H9 (cell line): ENCODE results near the gene SLC22A15. TPM values are rescaled to one million over a fixed set of nuclear protein-coding genes. Genes with fewer than 3 reads are reported as not detected.

Experiments used
- DNase-seq: peaks from one replicate; pipeline ENCODE4 v3.0.0-alpha.2; 2017
- H2AFZ ChIP-seq: one replicate; pipeline ENCODE4 v1.6.1; 2013; ENCODE audit warnings: mild to moderate bottlenecking, low read length, control low read depth, moderate library complexity
- H2AK5ac ChIP-seq: 2 replicates; pipeline ENCODE4 v1.6.1; 2013; ENCODE audit warnings: low read length, control low read depth, mixed read lengths; ENCODE audit not compliant: insufficient read length
- H2BK120ac ChIP-seq: one replicate; pipeline ENCODE4 v1.6.1; 2013; ENCODE audit warnings: low read depth, mild to moderate bottlenecking, low read length, control low read depth, inconsistent platforms; ENCODE audit not compliant: poor library complexity, severe bottlenecking
- H2BK12ac ChIP-seq: 2 replicates; pipeline ENCODE4 v1.6.1; 2013; ENCODE audit warnings: low read length, control low read depth, mixed read lengths, low read depth; ENCODE audit not compliant: insufficient read length
- H2BK15ac ChIP-seq: 2 replicates; pipeline ENCODE4 v1.6.1; 2013; ENCODE audit warnings: low read depth, low read length, control low read depth
- H2BK20ac ChIP-seq: one replicate; pipeline ENCODE4 v1.6.1; 2013; ENCODE audit warnings: low read depth, mild to moderate bottlenecking, low read length, control low read depth, inconsistent platforms; ENCODE audit not compliant: poor library complexity, severe bottlenecking
- H2BK5ac ChIP-seq: 2 replicates; pipeline ENCODE4 v1.6.1; 2013; ENCODE audit warnings: low read length, control low read depth, mixed read lengths; ENCODE audit not compliant: insufficient read length
- H3K14ac ChIP-seq: 2 replicates; pipeline ENCODE4 v1.6.1; 2013; ENCODE audit warnings: low read length, control low read depth; ENCODE audit not compliant: insufficient read depth
- H3K18ac ChIP-seq: 2 replicates; pipeline ENCODE4 v1.6.1; 2013; ENCODE audit warnings: low read depth, mild to moderate bottlenecking, mixed read lengths, low read length, control low read depth; ENCODE audit not compliant: insufficient read length
- H3K23ac ChIP-seq: 2 replicates; pipeline ENCODE4 v1.6.1; 2013; ENCODE audit warnings: low read length, control low read depth, mixed read lengths, low read depth; ENCODE audit not compliant: insufficient read length
- H3K23me2 ChIP-seq: 2 replicates; pipeline ENCODE4 v1.6.1; 2013; ENCODE audit warnings: low read depth, mild to moderate bottlenecking, mixed read lengths, low read length, control low read depth; ENCODE audit not compliant: insufficient read length, poor library complexity, severe bottlenecking
- H3K27ac ChIP-seq: 2 replicates; pipeline ENCODE4 v1.5.1; 2013; ENCODE audit warnings: low read length, control low read depth, mixed read lengths, low read depth; ENCODE audit not compliant: insufficient read length
- H3K27me3 ChIP-seq: 2 replicates; pipeline ENCODE4 v1.6.1; 2013; ENCODE audit warnings: low read length, control low read depth, inconsistent platforms; ENCODE audit not compliant: insufficient read depth
- H3K4ac ChIP-seq: 2 replicates; pipeline ENCODE4 v1.6.1; 2013; ENCODE audit warnings: low read depth, mild to moderate bottlenecking, control low read depth, inconsistent platforms, low read length, moderate library complexity
- H3K4me1 ChIP-seq: 2 replicates; pipeline ENCODE4 v1.6.1; 2013; ENCODE audit warnings: low read length, control low read depth, inconsistent platforms; ENCODE audit not compliant: insufficient read depth
- H3K4me2 ChIP-seq: 2 replicates; pipeline ENCODE4 v1.6.1; 2013; ENCODE audit warnings: low read length, control low read depth, mixed read lengths; ENCODE audit not compliant: insufficient read length, insufficient read depth
- H3K56ac ChIP-seq: 2 replicates; pipeline ENCODE4 v1.6.1; 2013; ENCODE audit warnings: low read depth, mild to moderate bottlenecking, mixed read lengths, low read length, control low read depth; ENCODE audit not compliant: insufficient read length
- H3K79me1 ChIP-seq: 2 replicates; pipeline ENCODE4 v1.6.1; 2013; ENCODE audit warnings: low read depth, mild to moderate bottlenecking, moderate library complexity, low read length, control low read depth, inconsistent platforms; ENCODE audit not compliant: insufficient read depth, poor library complexity, severe bottlenecking
- H3K79me2 ChIP-seq: 2 replicates; pipeline ENCODE4 v1.6.1; 2013; ENCODE audit warnings: low read length, control low read depth, inconsistent platforms; ENCODE audit not compliant: insufficient read depth
- H3K9ac ChIP-seq: 2 replicates; pipeline ENCODE4 v1.6.1; 2013; ENCODE audit warnings: low read length, control low read depth, mixed read lengths; ENCODE audit not compliant: insufficient read length; ENCODE audit errors: extremely low read depth
- H3K9me3 ChIP-seq: one replicate; pipeline ENCODE4 v1.6.1; 2013; ENCODE audit warnings: low read depth, low read length, inconsistent platforms; ENCODE audit not compliant: control insufficient read depth
- H3T11ph ChIP-seq: one replicate; pipeline ENCODE4 v1.6.1; 2013; ENCODE audit warnings: mild to moderate bottlenecking, low read length, control low read depth, inconsistent platforms
- H4K20me1 ChIP-seq: one replicate; pipeline ENCODE4 v1.6.1; 2013; ENCODE audit not compliant: control insufficient read depth, insufficient read length, insufficient read depth
- H4K5ac ChIP-seq: 2 replicates; pipeline ENCODE4 v1.6.1; 2013; ENCODE audit warnings: low read depth, mild to moderate bottlenecking, mixed read lengths, low read length, control low read depth; ENCODE audit not compliant: insufficient read length
- H4K8ac ChIP-seq: replicated peaks from 2 replicates; pipeline ENCODE4 v1.6.1; 2013; ENCODE audit warnings: low read length, control low read depth, mixed read lengths, low read depth; ENCODE audit not compliant: insufficient read length
- H4K91ac ChIP-seq: 2 replicates; pipeline ENCODE4 v1.6.1; 2013; ENCODE audit warnings: low read depth, mild to moderate bottlenecking, moderate library complexity, mixed read lengths, low read length, control low read depth; ENCODE audit not compliant: insufficient read length
- H3K27ac Mint-ChIP-seq, 3 experiments: 2 replicates in 2 of 3; 3 replicates in 1 of 3; pipeline ENCODE4 v1.8.0; 2020 to 2021; ENCODE audit warnings: mixed read lengths in 3 of 3, mild to moderate bottlenecking in 1 of 3, moderate library complexity in 1 of 3
- H3K27me3 Mint-ChIP-seq: 2 replicates; pipeline ENCODE4 v1.8.0; 2021; ENCODE audit warnings: low read depth, mild to moderate bottlenecking, moderate library complexity, mixed read lengths
- H3K36me3 Mint-ChIP-seq, 3 experiments: 2 replicates in 2 of 3; 3 replicates in 1 of 3; pipeline ENCODE4 v1.8.0; 2020 to 2021; ENCODE audit warnings: low read depth in 3 of 3, mixed read lengths in 3 of 3; ENCODE audit not compliant: insufficient read depth in 1 of 3
- H3K4me1 Mint-ChIP-seq, 2 experiments: 2 replicates each; pipeline ENCODE4 v1.8.0; 2020; ENCODE audit warnings: mixed read lengths in 2 of 2
- H3K4me3 Mint-ChIP-seq, 2 experiments: 2 replicates in 1 of 2; 3 replicates in 1 of 2; pipeline ENCODE4 v1.8.0; 2020 to 2021; ENCODE audit warnings: mild to moderate bottlenecking in 2 of 2, mixed read lengths in 2 of 2, moderate library complexity in 1 of 2
- H3K9me3 Mint-ChIP-seq, 2 experiments: 2 replicates in 1 of 2; 3 replicates in 1 of 2; pipeline ENCODE4 v1.8.0; 2020; ENCODE audit warnings: mild to moderate bottlenecking in 2 of 2, mixed read lengths in 2 of 2, moderate library complexity in 1 of 2
- WGBS: extraction: QIAGEN DNeasy Blood & Tissue Kit; methylation state at CpG from one replicate; pipeline ENCODE4 v1.1.7; 2013; ENCODE audit warnings: missing lambda C conversion rate, low lambda C conversion rate, mixed read lengths; ENCODE audit not compliant: insufficient read length; ENCODE audit errors: extremely low coverage; 5-methylcytosine and 5-hydroxymethylcytosine counted together
- total RNA-seq: library from RNA; stranded (reverse); gene quantifications from 2 replicates; pipeline ENCODE4 v1.2.1, GENCODE V29; 2021
- TF ChIP-seq, protein P1 (sequence below): fragments of 200-600 bp; sonication (generic); conservative IDR thresholded peaks from 3 replicates; pipeline ENCODE4 v1.8.0; 2021; ENCODE audit warnings: antibody characterized with exemption, mild to moderate bottlenecking

SLC22A15 gene
- total RNA-seq, 1 experiment from 2014 or later, result 3.2 TPM

DNA sequence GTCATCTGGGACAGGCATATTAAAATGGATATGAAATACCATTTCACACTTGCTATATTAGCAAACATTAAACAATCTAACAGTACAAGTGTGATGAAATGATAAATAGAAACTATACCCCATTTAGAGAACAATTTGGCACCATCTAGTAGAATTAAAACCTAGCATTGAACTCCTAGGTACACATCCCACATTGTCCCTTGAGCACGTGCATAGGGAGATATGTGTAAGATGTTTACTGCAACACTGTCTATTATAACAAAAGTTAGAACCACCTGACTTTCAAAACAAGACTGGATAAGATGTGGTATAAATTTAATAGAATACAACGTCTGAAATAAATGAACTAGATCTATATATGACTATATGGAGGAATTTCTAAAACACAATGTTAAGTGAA lies 3.8 kb downstream of the SLC22A15 start:
- no CpG with 5 or more reads among the region's 2 CpGs for WGBS
- peaks cover 8% of the 10 kb centered on the region for H3K23me2 ChIP-seq

More for the DNA sequence above, 3.8 kb downstream of the SLC22A15 start:
- no peak overlapping the region for H2BK12ac ChIP-seq
- no peaks in the 10 kb centered on the region for H3K79me1 ChIP-seq
- no peak overlapping the region for H3K9ac ChIP-seq
- no peak overlapping the region for H2BK120ac ChIP-seq
- no peaks in the 10 kb centered on the region for H3K27me3 ChIP-seq
- Mint-ChIP-seq H3K27me3 (no peaks in the 10 kb centered on the region), H3K9me3 (no peaks in the 10 kb centered on the region; a peak in 1 of 5 replicates), H3K36me3 (no peaks in the 10 kb centered on the region; a peak in 1 of 7 replicates), H3K4me1 (peaks cover 25 to 26% of the 10 kb centered on the region in 2 experiments), H3K27ac (no peak overlapping the region), H3K4me3 (no peak overlapping the region)
- no peak overlapping the region for H4K91ac ChIP-seq
- DNase-seq, result no peak
- no peak overlapping the region for H2BK20ac ChIP-seq
- no peak overlapping the region for H3K23ac ChIP-seq
- H4K8ac ChIP-seq, result no peak overlapping the region
- no peaks in the 10 kb centered on the region for H3K9me3 ChIP-seq
- no peak overlapping the region for H4K5ac ChIP-seq
- H3K18ac ChIP-seq, result no peak overlapping the region
- no peaks in the 10 kb centered on the region for H4K20me1 ChIP-seq
- H3K79me2 ChIP-seq, result peaks cover 2% of the 10 kb centered on the region; the same call in 1 of the 2 replicates
- H3K4me2 ChIP-seq, result no peak overlapping the region
- no peak overlapping the region for H3T11ph ChIP-seq
- no peak overlapping the region for H2BK5ac ChIP-seq
- no peak overlapping the region for H3K14ac ChIP-seq
- no peak overlapping the region for H3K56ac ChIP-seq
- no peak overlapping the region for H3K27ac ChIP-seq
- TF ChIP-seq, protein P1, sequence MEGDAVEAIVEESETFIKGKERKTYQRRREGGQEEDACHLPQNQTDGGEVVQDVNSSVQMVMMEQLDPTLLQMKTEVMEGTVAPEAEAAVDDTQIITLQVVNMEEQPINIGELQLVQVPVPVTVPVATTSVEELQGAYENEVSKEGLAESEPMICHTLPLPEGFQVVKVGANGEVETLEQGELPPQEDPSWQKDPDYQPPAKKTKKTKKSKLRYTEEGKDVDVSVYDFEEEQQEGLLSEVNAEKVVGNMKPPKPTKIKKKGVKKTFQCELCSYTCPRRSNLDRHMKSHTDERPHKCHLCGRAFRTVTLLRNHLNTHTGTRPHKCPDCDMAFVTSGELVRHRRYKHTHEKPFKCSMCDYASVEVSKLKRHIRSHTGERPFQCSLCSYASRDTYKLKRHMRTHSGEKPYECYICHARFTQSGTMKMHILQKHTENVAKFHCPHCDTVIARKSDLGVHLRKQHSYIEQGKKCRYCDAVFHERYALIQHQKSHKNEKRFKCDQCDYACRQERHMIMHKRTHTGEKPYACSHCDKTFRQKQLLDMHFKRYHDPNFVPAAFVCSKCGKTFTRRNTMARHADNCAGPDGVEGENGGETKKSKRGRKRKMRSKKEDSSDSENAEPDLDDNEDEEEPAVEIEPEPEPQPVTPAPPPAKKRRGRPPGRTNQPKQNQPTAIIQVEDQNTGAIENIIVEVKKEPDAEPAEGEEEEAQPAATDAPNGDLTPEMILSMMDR, result no peak
- H2AFZ ChIP-seq, result no peak overlapping the region
- H2AK5ac ChIP-seq, result no peak overlapping the region
- no peaks in the 10 kb centered on the region; the same call in 1 of the 2 replicates for H3K4me1 ChIP-seq
- H2BK15ac ChIP-seq, result no peak overlapping the region
- H3K4ac ChIP-seq, result no peak overlapping the region
